CD4-positive, CD25-positive, alpha-beta regulatory T cell (primary cell): Measurements from ENCODE around the gene RPS21. TPM values are rescaled to one million over a fixed set of nuclear protein-coding genes. Genes with fewer than 3 reads are reported as not detected.

ENCODE experiments used
- ATAC-seq, 2 donors: fragments of 150-1000 bp; cut with Tn5 transposase; one replicate each; pipeline ENCODE4 v1.10.0; 2021; ENCODE audit warnings: low read depth in 2 of 2, moderate number of reproducible peaks in 2 of 2, moderate library complexity in 1 of 2
- DNase-seq, 3 donors: peaks; one replicate each; pipeline versions ENCODE4 v3.0.0 to v3.0.0-alpha.2; 2012 to 2022; ENCODE audit warnings: mixed read lengths in 1 of 3
- H3K27ac ChIP-seq: one replicate; pipeline ENCODE4 v1.7.0; 2013; ENCODE audit warnings: mild to moderate bottlenecking, low read length; ENCODE audit not compliant: insufficient read depth, poor library complexity, severe bottlenecking
- H3K27me3 ChIP-seq: one replicate; pipeline ENCODE4 v1.7.0; 2013; ENCODE audit warnings: low read length; ENCODE audit not compliant: control insufficient read depth, insufficient read depth
- H3K36me3 ChIP-seq: one replicate; pipeline ENCODE4 v1.7.0; 2013; ENCODE audit warnings: mild to moderate bottlenecking, low read length, moderate library complexity; ENCODE audit not compliant: control insufficient read depth, insufficient read depth
- H3K4me1 ChIP-seq: 2 replicates; pipeline ENCODE4 v1.7.0; 2013; ENCODE audit warnings: mild to moderate bottlenecking, low read length; ENCODE audit not compliant: insufficient read depth, control insufficient read depth, poor library complexity, severe bottlenecking
- H3K4me3 ChIP-seq: one replicate; pipeline ENCODE4 v1.7.0; 2013; ENCODE audit warnings: low read depth, mild to moderate bottlenecking, low read length, moderate library complexity
- H3K9me3 ChIP-seq, 2 experiments: 1 replicate in 1 of 2; 2 replicates in 1 of 2; pipeline ENCODE4 v1.7.0; 2013; ENCODE audit warnings: low read length in 2 of 2, mild to moderate bottlenecking in 1 of 2, moderate library complexity in 1 of 2; ENCODE audit not compliant: control insufficient read depth in 2 of 2
- H3K27ac Mint-ChIP-seq, 3 donors: one replicate each; pipeline ENCODE4 v1.8.0; 2020 to 2022; ENCODE audit warnings: mild to moderate bottlenecking in 3 of 3, mixed read lengths in 3 of 3, moderate library complexity in 2 of 3
- H3K27me3 Mint-ChIP-seq: one replicate; pipeline ENCODE4 v1.8.0; 2022; ENCODE audit warnings: mild to moderate bottlenecking, mixed read lengths
- H3K36me3 Mint-ChIP-seq: one replicate; pipeline ENCODE4 v1.8.0; 2020; ENCODE audit warnings: mixed read lengths
- H3K4me1 Mint-ChIP-seq, 4 donors: one replicate each; pipeline ENCODE4 v1.8.0; 2020 to 2022; ENCODE audit warnings: mixed read lengths in 4 of 4, mild to moderate bottlenecking in 1 of 4
- H3K4me3 Mint-ChIP-seq, 4 donors: one replicate each; pipeline ENCODE4 v1.8.0; 2020 to 2022; ENCODE audit warnings: mild to moderate bottlenecking in 4 of 4, mixed read lengths in 4 of 4, moderate library complexity in 3 of 4
- H3K9me3 Mint-ChIP-seq, 7 donors: one replicate each; pipeline ENCODE4 v1.8.0; 2020 to 2022; ENCODE audit warnings: mixed read lengths in 7 of 7, mild to moderate bottlenecking in 3 of 7, moderate library complexity in 2 of 7
- polyA plus RNA-seq, 4 donors: library from polyadenylated mRNA; unstranded; fragments of 300-500 nt; fragmentation: Illumina TruSeq; gene quantifications; one replicate each; pipeline ENCODE4 v1.2.3, GENCODE V29; 2021
- total RNA-seq: library from RNA; stranded (reverse); gene quantifications from one replicate; pipeline ENCODE4 v1.2.3, GENCODE V29; 2022

RPS21 gene
- total and polyA plus RNA-seq, 5 donors from 2014 or later: 1,945 to 3,094 (median 2,256) TPM

DNA sequence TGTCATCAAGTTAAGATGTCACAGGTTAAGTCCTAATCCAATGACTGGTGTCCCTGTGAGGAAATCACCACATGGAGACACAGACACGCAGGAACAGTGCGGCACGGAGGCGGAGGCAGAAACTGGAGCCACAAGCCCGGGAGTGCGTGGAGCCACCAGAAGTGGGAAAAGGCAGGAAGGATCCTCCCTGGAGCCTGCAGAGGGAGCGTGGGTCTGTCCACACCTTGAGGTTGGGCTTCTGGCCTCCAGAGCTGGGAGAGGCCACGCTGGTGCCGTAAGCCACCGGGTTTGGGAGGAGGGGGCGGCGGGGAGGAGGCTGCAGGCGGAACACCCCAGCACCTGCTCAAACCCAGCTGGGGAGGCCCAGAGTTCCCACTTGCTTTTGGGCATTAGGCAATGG, 16.4 kb downstream of the RPS21 start:
- Mint-ChIP-seq H3K27ac (no peak overlapping the region), H3K4me3 (peak overlapping the region in 2 of 4 donors; percentile 59 to 81), H3K27me3 (no peaks in the 10 kb centered on the region), H3K36me3 (peaks cover 5% of the 10 kb centered on the region), H3K4me1 (peaks cover 0 to 31% (median 11%) of the 10 kb centered on the region in 4 donors), H3K9me3 (peaks cover 0 to 2% (median 0%) of the 10 kb centered on the region in 7 donors)
- DNase-seq (no peak), ATAC-seq (no peak)
- Histone ChIP-seq H3K9me3 (no peaks in the 10 kb centered on the region), H3K36me3 (no peaks in the 10 kb centered on the region), H3K4me1 (peaks cover 27% of the 10 kb centered on the region), H3K27ac (no peak overlapping the region), H3K27me3 (no peaks in the 10 kb centered on the region), H3K4me3 (no peak overlapping the region)

DNA sequence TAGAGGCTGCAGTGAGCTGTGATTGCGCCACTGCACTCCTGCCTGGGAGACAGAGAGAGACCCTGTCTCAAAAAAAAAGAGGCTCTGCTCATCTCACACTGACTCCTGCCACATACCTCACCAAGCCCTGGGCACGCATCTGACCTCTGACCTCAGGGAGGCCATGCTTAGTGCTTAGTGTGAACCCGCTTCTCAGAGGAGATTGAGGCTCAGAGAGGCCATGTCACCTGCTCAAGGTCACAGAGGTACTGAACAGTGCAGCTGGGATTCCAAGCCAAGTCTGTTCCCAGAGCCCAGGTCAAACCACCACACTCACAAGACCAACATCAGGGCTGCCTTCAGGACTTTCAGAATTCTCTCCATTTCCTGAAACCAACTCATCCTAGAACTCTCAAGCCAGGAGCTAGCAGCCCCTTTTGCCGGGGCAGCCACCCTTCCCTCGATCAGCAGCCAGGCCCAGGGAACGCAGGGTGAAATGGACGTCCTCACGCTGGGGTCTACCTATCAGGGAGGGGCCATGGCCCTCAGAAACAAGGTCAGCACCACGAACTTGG, 17.3 kb downstream of the RPS21 start:
- H3K4me3 Mint-ChIP-seq: peak overlapping the region in 3 of 4 donors; percentile 67 to 89 (median 81)
- Histone ChIP-seq H3K4me3 (no peak overlapping the region), H3K4me1 (peaks cover 27% of the 10 kb centered on the region), H3K27me3 (no peaks in the 10 kb centered on the region), H3K9me3 (no peaks in the 10 kb centered on the region), H3K27ac (no peak overlapping the region), H3K36me3 (no peaks in the 10 kb centered on the region)
- peaks cover 5% of the 10 kb centered on the region for H3K36me3 Mint-ChIP-seq
- ATAC-seq (no peak), DNase-seq (no peak)
- peaks cover 0 to 2% (median 0%) of the 10 kb centered on the region in 7 donors for H3K9me3 Mint-ChIP-seq
- no peaks in the 10 kb centered on the region for H3K27me3 Mint-ChIP-seq
- peaks cover 0 to 32% (median 11%) of the 10 kb centered on the region in 4 donors for H3K4me1 Mint-ChIP-seq
- peak overlapping the region in 1 of 3 donors; percentile 42 for H3K27ac Mint-ChIP-seq

DNA sequence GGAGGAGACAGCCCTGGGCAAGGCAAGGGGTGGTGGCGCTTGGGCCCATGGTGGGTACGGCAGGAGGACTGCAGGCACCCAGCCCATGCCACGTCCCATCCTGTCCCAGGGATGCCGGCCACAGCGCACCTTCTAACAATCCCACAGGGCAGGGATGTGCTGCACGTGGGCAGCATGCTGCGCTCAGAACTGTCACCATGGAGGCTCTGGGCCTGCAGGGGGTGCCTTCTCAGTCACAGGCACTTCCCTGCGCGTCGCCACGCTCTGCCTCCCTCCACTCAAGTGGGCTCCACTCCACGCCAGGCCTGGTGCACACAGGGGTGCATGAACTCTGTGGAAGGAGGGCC, 17.8 kb downstream of the RPS21 start:
- no peak for ATAC-seq
- no peak overlapping the region for H3K27ac Mint-ChIP-seq
- DNase-seq: no peak
- Histone ChIP-seq H3K4me3 (no peak overlapping the region), H3K9me3 (no peaks in the 10 kb centered on the region), H3K4me1 (peaks cover 30% of the 10 kb centered on the region), H3K36me3 (no peaks in the 10 kb centered on the region), H3K27me3 (no peaks in the 10 kb centered on the region), H3K27ac (no peak overlapping the region)
- H3K4me1 Mint-ChIP-seq: peaks cover 0 to 38% (median 11%) of the 10 kb centered on the region in 4 donors
- peaks cover 5% of the 10 kb centered on the region for H3K36me3 Mint-ChIP-seq
- H3K27me3 Mint-ChIP-seq: no peaks in the 10 kb centered on the region
- peak overlapping the region in 1 of 4 donors; percentile 83 for H3K4me3 Mint-ChIP-seq
- peaks cover 0 to 2% (median 0%) of the 10 kb centered on the region in 7 donors for H3K9me3 Mint-ChIP-seq

GRCh38 chr20:62405108-62405980, 18.4 kb downstream of the RPS21 start:
- DNase-seq (no peak), ATAC-seq (no peak)
- Mint-ChIP-seq H3K9me3 (peaks cover 0 to 2% (median 0%) of the 10 kb centered on the region in 7 donors), H3K27ac (peak overlapping the region in 2 of 3 donors; percentile 41 to 80), H3K36me3 (peaks cover 5% of the 10 kb centered on the region), H3K4me3 (peak overlapping the region; percentile 76 to 87 (median 84)), H3K27me3 (no peaks in the 10 kb centered on the region), H3K4me1 (peaks cover 0 to 42% (median 11%) of the 10 kb centered on the region in 4 donors)
- Histone ChIP-seq H3K36me3 (no peaks in the 10 kb centered on the region), H3K4me3 (no peak overlapping the region), H3K9me3 (no peaks in the 10 kb centered on the region), H3K27me3 (no peaks in the 10 kb centered on the region), H3K27ac (no peak overlapping the region), H3K4me1 (peaks cover 36% of the 10 kb centered on the region)

DNA sequence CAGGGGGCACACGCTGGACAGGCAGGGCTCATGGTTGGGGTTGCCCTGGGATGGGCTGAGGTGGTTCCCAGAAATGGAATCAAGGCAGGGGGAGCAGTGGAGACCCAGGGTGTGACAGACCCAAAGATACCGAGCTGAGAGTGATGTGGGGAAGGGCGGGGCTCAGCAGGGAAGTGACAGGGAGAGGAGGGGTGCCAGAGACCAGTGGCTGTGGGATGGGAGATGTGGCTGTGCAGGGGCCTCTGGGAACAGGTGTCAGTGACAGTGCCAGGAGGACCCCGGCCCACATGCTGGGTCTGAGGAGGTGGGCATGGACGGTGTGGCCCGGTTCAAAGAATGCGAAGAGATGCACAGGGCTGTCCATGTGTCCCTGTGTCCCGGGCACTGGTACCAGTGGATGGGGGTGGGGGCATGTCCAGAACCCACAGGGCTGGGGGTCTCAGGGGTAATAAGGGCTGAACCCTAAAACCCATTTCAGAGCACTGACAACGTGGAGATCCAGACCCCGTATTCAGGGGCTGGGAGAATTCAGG, 19.1 kb downstream of the RPS21 start:
- Mint-ChIP-seq H3K9me3 (peaks cover 0 to 2% (median 0%) of the 10 kb centered on the region in 7 donors), H3K27ac (peak overlapping the region in 2 of 3 donors; percentile 41 to 80)
- no peaks in the 10 kb centered on the region for H3K36me3 ChIP-seq

GRCh38 chr20:62406635-62407176, 19.8 kb downstream of the RPS21 start:
- DNase-seq (no peak), ATAC-seq (no peak)
- Mint-ChIP-seq H3K4me1 (peaks cover 0 to 42% (median 11%) of the 10 kb centered on the region in 4 donors), H3K36me3 (no peaks in the 10 kb centered on the region), H3K9me3 (peaks cover 0 to 2% (median 0%) of the 10 kb centered on the region in 7 donors), H3K4me3 (peak overlapping the region; percentile 73 to 87 (median 80)), H3K27me3 (no peaks in the 10 kb centered on the region), H3K27ac (peak overlapping the region in 1 of 3 donors; percentile 41)
- no peaks in the 10 kb centered on the region for H3K9me3 ChIP-seq
- H3K4me1 ChIP-seq: peaks cover 37% of the 10 kb centered on the region
- no peaks in the 10 kb centered on the region for H3K27me3 ChIP-seq
- no peaks in the 10 kb centered on the region for H3K36me3 ChIP-seq
- H3K4me3 ChIP-seq: peak overlapping the region; percentile 37
- peak overlapping the region; percentile 33 for H3K27ac ChIP-seq

More for the DNA sequence above, 19.1 kb downstream of the RPS21 start:
- H3K27ac ChIP-seq: no peak overlapping the region
- H3K4me3 Mint-ChIP-seq: peak overlapping the region; percentile 76 to 87 (median 84)
- ATAC-seq (no peak), DNase-seq (no peak)
- peaks cover 37% of the 10 kb centered on the region for H3K4me1 ChIP-seq
- H3K4me3 ChIP-seq: peak overlapping the region; percentile 37
- no peaks in the 10 kb centered on the region for H3K9me3 ChIP-seq
- H3K36me3 Mint-ChIP-seq: no peaks in the 10 kb centered on the region
- no peaks in the 10 kb centered on the region for H3K27me3 ChIP-seq
- no peaks in the 10 kb centered on the region for H3K27me3 Mint-ChIP-seq
- peaks cover 0 to 42% (median 11%) of the 10 kb centered on the region in 4 donors for H3K4me1 Mint-ChIP-seq

DNA sequence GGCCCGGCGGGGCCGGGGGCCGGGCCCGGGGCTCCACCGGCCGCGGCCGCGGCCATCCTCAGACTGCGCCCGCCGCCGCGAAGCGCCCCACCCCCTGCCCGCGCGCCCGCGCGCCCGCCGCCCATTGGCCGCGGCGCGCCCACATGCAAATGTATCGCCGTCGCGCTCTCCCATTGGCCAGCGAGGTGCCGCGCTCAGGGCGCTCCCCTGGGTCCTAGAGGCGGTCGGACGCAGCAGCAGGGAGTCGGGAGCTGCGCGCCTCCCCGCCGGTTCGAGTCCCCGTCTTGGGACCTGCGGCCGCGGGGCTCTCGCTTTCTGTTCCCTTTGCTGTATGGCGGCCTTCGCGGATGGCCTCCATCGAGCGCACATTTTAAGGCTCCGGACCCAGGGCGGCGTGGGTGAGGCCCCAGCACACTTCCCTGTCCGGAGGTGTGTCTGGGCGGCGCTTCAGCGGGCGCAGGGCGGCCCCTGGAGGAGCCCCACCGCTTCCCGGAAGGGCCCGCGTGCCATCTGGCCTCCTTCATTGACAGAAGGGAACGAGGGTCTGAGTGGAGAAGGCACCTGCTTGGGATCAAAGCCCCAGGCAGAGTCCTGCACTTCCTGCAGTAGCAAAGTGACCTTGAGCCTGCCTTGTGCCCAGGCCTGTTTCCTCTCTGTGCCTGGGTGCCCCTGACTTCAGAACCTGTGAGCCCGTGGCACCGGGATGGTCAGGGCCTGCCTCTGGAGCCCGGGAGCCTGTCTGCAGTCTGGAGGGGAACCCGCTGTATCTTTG, 20.5 kb downstream of the RPS21 start, which contains the start of gene CABLES2:
Gene CABLES2, minus strand, starts transcription at position 65 of the 772 bp plus-strand sequence. Its CDS starts 9 bp downstream, at position 56.
- Histone ChIP-seq H3K27ac (peak within 1 kb of the TSS; percentile 47), H3K4me1 (peaks cover 37% of the 10 kb centered on the region), H3K4me3 (peak within 1 kb of the TSS; percentile 37), H3K27me3 (no peaks in the 10 kb centered on the region), H3K9me3 (no peaks in the 10 kb centered on the region), H3K36me3 (no peaks in the 10 kb centered on the region)
- DNase-seq (peak; percentile 86 to 95 (median 92)), ATAC-seq (peak; percentile 93 to 95)
- Mint-ChIP-seq H3K27ac (peak within 1 kb of the TSS; percentile 5 to 80 (median 41)), H3K36me3 (no peaks in the 10 kb centered on the region), H3K4me3 (peak within 1 kb of the TSS; percentile 83 to 91 (median 85)), H3K27me3 (no peaks in the 10 kb centered on the region), H3K4me1 (peaks cover 0 to 42% (median 11%) of the 10 kb centered on the region in 4 donors), H3K9me3 (peaks cover 0 to 2% (median 0%) of the 10 kb centered on the region in 7 donors)
